Right atrium auricular region (tissue), 2 donors: Measurements from ENCODE around the gene CD44. TPM values are rescaled to one million over a fixed set of nuclear protein-coding genes. Genes with fewer than 3 reads are reported as not detected.

Source experiments
- DNase-seq: peaks from one replicate; pipeline ENCODE4 v3.0.0-alpha.2; 2019; ENCODE audit warnings: low spot score
- H3K27ac ChIP-seq, 2 donors: fragments of 200-600 bp; sonication (generic); 1 replicate in 1 of 2; 2 replicates in 1 of 2; pipeline ENCODE4 v1.5.1; 2016 to 2019
- H3K27me3 ChIP-seq, 2 donors: fragments of 200-600 bp; sonication (generic); one replicate each; pipeline versions ENCODE4 v1.5.1 to v1.6.0; 2017 to 2019
- H3K36me3 ChIP-seq: fragments of 200-600 bp; sonication (generic); one replicate; pipeline ENCODE4 v1.5.1; 2016
- H3K4me1 ChIP-seq, 2 donors: fragments of 200-600 bp; sonication (generic); one replicate each; pipeline versions ENCODE4 v1.5.1 to v1.6.0; 2017 to 2019
- H3K4me3 ChIP-seq, 2 donors: fragments of 200-600 bp; sonication (generic); 1 replicate in 1 of 2; 2 replicates in 1 of 2; pipeline ENCODE4 v1.5.1; 2017 to 2019; ENCODE audit warnings: mild to moderate bottlenecking in 1 of 2, moderate library complexity in 1 of 2
- H3K9me3 ChIP-seq, 2 donors: fragments of 200-600 bp; sonication (generic); one replicate each; pipeline ENCODE4 v1.5.1; 2019
- total RNA-seq, 2 donors: library from RNA; depleted of rRNA; stranded (reverse); fragments of >200 nt; gene quantifications; one replicate each; pipeline ENCODE4 v1.1.0, GENCODE V29; 2016
- TF ChIP-seq, protein P1 (sequence below), 2 donors: fragments of 200-600 bp; sonication (generic); IDR thresholded peaks; one replicate each; pipeline ENCODE4 v1.5.1; 2019; ENCODE audit warnings: antibody characterized with exemption in 2 of 2

CD44 gene
- total RNA-seq, 2 donors from 2014 or later = 26.8 to 37.3 TPM

DNA sequence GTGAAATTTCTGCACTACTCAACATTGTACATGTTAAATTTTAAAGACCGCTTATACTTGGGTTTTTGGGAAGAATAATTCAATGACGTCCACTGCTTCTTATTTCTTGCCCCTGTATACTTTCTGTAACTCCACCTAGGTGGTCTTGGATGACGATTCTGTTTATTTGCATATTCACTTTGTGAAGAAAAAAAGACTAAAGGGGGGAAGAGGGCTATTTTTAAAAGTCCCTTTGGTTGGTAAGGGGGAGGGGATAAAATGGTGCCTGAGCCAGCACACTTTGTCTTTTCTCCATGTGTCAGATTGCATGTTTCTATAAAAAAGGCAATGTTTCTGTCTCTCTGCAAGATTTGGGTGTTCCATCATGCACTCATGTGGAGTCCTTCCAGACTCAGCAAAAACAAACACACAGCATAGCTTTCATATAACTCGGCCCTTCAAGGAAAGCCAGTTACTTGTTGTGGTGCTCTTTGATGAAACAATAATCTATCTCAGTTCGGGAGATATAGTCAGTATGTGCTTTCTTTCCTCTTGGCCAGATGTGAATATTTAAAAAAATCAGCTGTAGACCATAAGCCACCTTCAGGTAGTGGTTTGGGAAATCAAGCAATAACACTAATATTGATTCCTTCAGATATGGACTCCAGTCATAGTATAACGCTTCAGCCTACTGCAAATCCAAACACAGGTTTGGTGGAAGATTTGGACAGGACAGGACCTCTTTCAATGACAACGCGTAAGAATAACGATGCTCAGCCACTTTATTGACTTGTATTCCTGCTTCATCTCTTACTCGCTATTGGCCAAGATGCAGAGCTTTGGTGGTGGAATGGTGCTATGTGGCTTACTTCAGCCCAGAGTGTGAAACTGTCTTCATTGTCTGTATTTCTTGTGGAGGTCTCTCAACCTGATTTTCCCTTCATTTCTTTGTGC, 68.8 kb downstream of the CD44 start:
- Histone ChIP-seq H3K36me3 (peaks cover 21% of the 10 kb centered on the region), H3K4me1 (no peaks in the 10 kb centered on the region), H3K27me3 (no peaks in the 10 kb centered on the region), H3K4me3 (no peak overlapping the region), H3K27ac (no peak overlapping the region), H3K9me3 (peaks cover 0 to 10% of the 10 kb centered on the region in 2 donors)
- DNase-seq = no peak
- TF ChIP-seq, protein P1, sequence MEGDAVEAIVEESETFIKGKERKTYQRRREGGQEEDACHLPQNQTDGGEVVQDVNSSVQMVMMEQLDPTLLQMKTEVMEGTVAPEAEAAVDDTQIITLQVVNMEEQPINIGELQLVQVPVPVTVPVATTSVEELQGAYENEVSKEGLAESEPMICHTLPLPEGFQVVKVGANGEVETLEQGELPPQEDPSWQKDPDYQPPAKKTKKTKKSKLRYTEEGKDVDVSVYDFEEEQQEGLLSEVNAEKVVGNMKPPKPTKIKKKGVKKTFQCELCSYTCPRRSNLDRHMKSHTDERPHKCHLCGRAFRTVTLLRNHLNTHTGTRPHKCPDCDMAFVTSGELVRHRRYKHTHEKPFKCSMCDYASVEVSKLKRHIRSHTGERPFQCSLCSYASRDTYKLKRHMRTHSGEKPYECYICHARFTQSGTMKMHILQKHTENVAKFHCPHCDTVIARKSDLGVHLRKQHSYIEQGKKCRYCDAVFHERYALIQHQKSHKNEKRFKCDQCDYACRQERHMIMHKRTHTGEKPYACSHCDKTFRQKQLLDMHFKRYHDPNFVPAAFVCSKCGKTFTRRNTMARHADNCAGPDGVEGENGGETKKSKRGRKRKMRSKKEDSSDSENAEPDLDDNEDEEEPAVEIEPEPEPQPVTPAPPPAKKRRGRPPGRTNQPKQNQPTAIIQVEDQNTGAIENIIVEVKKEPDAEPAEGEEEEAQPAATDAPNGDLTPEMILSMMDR (IDR thresholded peaks at IDR 0.05) = no peak

DNA sequence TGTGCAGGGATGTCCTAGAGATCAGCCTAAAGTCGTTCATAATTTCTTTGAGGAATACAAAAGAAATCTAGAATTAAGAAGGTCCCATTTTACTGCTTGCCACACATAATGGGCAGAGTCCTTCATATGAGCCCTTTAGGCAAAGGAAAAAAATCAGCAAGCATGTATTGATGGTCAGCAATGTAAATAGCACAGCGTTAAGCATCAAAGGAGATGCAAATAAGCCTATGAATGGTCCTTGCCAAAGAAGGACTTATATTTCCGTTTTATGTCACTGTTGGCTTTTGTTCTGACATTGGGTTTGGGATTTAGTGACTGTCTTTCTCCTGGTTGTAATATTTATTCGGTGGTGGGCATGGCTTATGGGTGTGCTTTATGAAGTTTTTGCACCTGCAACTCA, 69.8 kb downstream of the CD44 start:
- Histone ChIP-seq H3K27ac (no peak overlapping the region), H3K27me3 (no peaks in the 10 kb centered on the region), H3K36me3 (peaks cover 21% of the 10 kb centered on the region), H3K4me1 (no peaks in the 10 kb centered on the region), H3K9me3 (peaks cover 0 to 10% of the 10 kb centered on the region in 2 donors), H3K4me3 (no peak overlapping the region)
- no peak for DNase-seq
- TF ChIP-seq, protein P1 (IDR thresholded peaks at IDR 0.05) = no peak

GRCh38 chr11:35210876-35211546, 72.0 kb downstream of the CD44 start:
- H3K27me3 ChIP-seq = no peaks in the 10 kb centered on the region
- H3K4me1 ChIP-seq = no peaks in the 10 kb centered on the region
- peaks cover 15% of the 10 kb centered on the region for H3K36me3 ChIP-seq
- TF ChIP-seq, protein P1 (IDR thresholded peaks at IDR 0.05) = no peak
- no peak overlapping the region for H3K4me3 ChIP-seq
- peaks cover 0 to 10% of the 10 kb centered on the region in 2 donors for H3K9me3 ChIP-seq
- no peak overlapping the region for H3K27ac ChIP-seq
- DNase-seq = no peak

GRCh38 chr11:35211952-35212351, 73.0 kb downstream of the CD44 start:
- Histone ChIP-seq H3K27me3 (no peaks in the 10 kb centered on the region), H3K4me1 (no peaks in the 10 kb centered on the region), H3K4me3 (no peak overlapping the region), H3K9me3 (peaks cover 0 to 10% of the 10 kb centered on the region in 2 donors), H3K27ac (peak overlapping the region in 1 of 2 donors; percentile 43), H3K36me3 (peaks cover 23% of the 10 kb centered on the region)
- TF ChIP-seq, protein P1 (IDR thresholded peaks at IDR 0.05) = no peak
- no peak for DNase-seq

- Histone ChIP-seq H3K9me3 (peaks cover 0 to 10% of the 10 kb centered on the region in 2 donors), H3K36me3 (peaks cover 22% of the 10 kb centered on the region), H3K4me1 (no peaks in the 10 kb centered on the region), H3K27me3 (no peaks in the 10 kb centered on the region), H3K27ac (no peak overlapping the region), H3K4me3 (no peak overlapping the region)
- TF ChIP-seq, protein P1 (IDR thresholded peaks at IDR 0.05) = no peak
- no peak for DNase-seq
Observed at GRCh38 chr11:35214226-35214770, 75.3 kb downstream of the CD44 start.
